Endothelial cell of umbilical vein (primary cell): ENCODE measurements around the gene PURB. TPM values are rescaled to one million over a fixed set of nuclear protein-coding genes. Genes with fewer than 3 reads are reported as not detected.

Experiments
- BruUV-seq: library from RNA; stranded (reverse); fragments of 400-500 nt; replicated peaks from 2 replicates; lab custom pipeline; 2021; lab: Mats Ljungman, UMichigan
- CTCF ChIA-PET: fragments of 300-600, 350-600 bp; sonication (Branson Sonifier 250); formaldehyde crosslinking; loops from one replicate; lab custom pipeline; 2021; ENCODE audit warnings: antibody characterized with exemption, inconsistent platforms; lab: Charles Lee
- POLR2A ChIA-PET: fragments of 300-600, 350-600 bp; sonication (Branson Sonifier 250); formaldehyde crosslinking; loops from one replicate; lab custom pipeline; 2021; ENCODE audit warnings: antibody characterized with exemption, inconsistent platforms; lab: Charles Lee
- DNase-seq: peaks from one replicate; pipeline ENCODE4 v3.0.0-alpha.2; 2011; ENCODE audit warnings: low read depth, low spot score
- FAIRE-seq: peaks from 2 replicates; lab custom pipeline; 2011; peaks lifted over from hg19 to GRCh38; lab: Jason Lieb, UNC
- H2AFZ ChIP-seq: 2 replicates; pipeline ENCODE4 v1.6.0; 2012; ENCODE audit warnings: low read depth, low read length, control low read depth, inconsistent platforms
- H3K27ac ChIP-seq: 2 replicates; pipeline ENCODE4 v1.5.1; 2011; ENCODE audit warnings: low read depth, mild to moderate bottlenecking, control low read depth, low read length, moderate library complexity; ENCODE audit not compliant: insufficient read depth
- H3K27me3 ChIP-seq, 2 experiments: 2 replicates each; pipeline versions ENCODE4 v1.6.0 to v1.6.1; 2011; ENCODE audit warnings: low read length in 2 of 2, mixed read lengths in 1 of 2; ENCODE audit not compliant: control insufficient read depth in 2 of 2, insufficient read depth in 2 of 2
- H3K36me3 ChIP-seq, 2 experiments: 2 replicates in 1 of 2; 3 replicates in 1 of 2; pipeline ENCODE4 v1.5.1; 2011; ENCODE audit warnings: low read length in 2 of 2, mild to moderate bottlenecking in 1 of 2, moderate library complexity in 1 of 2; ENCODE audit not compliant: control insufficient read depth in 2 of 2, insufficient read depth in 2 of 2; ENCODE audit errors: extremely low read depth in 1 of 2
- H3K4me1 ChIP-seq: 3 replicates; pipeline ENCODE4 v1.5.1; 2011; ENCODE audit warnings: mild to moderate bottlenecking, low read length; ENCODE audit not compliant: control insufficient read depth, insufficient read depth; ENCODE audit errors: extremely low read depth
- H3K4me2 ChIP-seq: 2 replicates; pipeline ENCODE4 v1.6.1; 2011; ENCODE audit warnings: low read length, control low read depth, mixed read lengths; ENCODE audit not compliant: insufficient read depth
- H3K4me3 ChIP-seq, 3 experiments: fragments of 200-600 bp in 1 of 3; sonication (generic), shearing (Covaris generic) in 1 of 3; replicated peaks in 1 of 3; 2 replicates each; pipeline ENCODE4 v1.5.1; 2011 to 2016; ENCODE audit warnings: control low read depth in 3 of 3, low read length in 3 of 3, mild to moderate bottlenecking in 2 of 3, inconsistent platforms in 1 of 3, low read depth in 1 of 3, moderate library complexity in 1 of 3; ENCODE audit not compliant: insufficient read depth in 1 of 3
- H3K79me2 ChIP-seq: 2 replicates; pipeline ENCODE4 v1.6.0; 2012; ENCODE audit warnings: low read length, inconsistent platforms; ENCODE audit not compliant: control insufficient read depth, insufficient read depth
- H3K9ac ChIP-seq: replicated peaks from 2 replicates; pipeline ENCODE3; 2011; ENCODE audit warnings: low read length, control low read depth; ENCODE audit not compliant: insufficient read depth; ENCODE audit errors: extremely low read depth
- H3K9me1 ChIP-seq: replicated peaks from 3 replicates; pipeline ENCODE4 v1.6.0; 2011; ENCODE audit warnings: mild to moderate bottlenecking, low read length; ENCODE audit not compliant: control insufficient read depth, insufficient read depth; ENCODE audit errors: extremely low read depth
- H3K9me3 ChIP-seq: replicated peaks from 2 replicates; pipeline ENCODE4 v1.5.1; 2012; ENCODE audit warnings: low read length, inconsistent platforms; ENCODE audit not compliant: control insufficient read depth, insufficient read depth
- H4K20me1 ChIP-seq: replicated peaks from 2 replicates; pipeline ENCODE3; 2011; ENCODE audit warnings: mild to moderate bottlenecking, low read length; ENCODE audit not compliant: control insufficient read depth, insufficient read depth; ENCODE audit errors: extremely low read depth
- CTCF ChIP-seq, 2 donors: IDR thresholded peaks; 1 replicate in 1 of 2; 2 replicates in 1 of 2; pipeline ENCODE4 v1.5.1; 2011; ENCODE audit warnings: low read length in 2 of 2, mild to moderate bottlenecking in 2 of 2, moderate library complexity in 2 of 2, control low read depth in 1 of 2, inconsistent platforms in 1 of 2, low read depth in 1 of 2; ENCODE audit not compliant: insufficient read depth in 1 of 2; ENCODE audit errors: extremely low read depth in 1 of 2
- EZH2 ChIP-seq: IDR thresholded peaks from 2 replicates; pipeline ENCODE4 v1.6.1; 2012; ENCODE audit warnings: borderline replicate concordance, low read depth, mild to moderate bottlenecking, moderate library complexity, low read length, inconsistent platforms; ENCODE audit not compliant: severe bottlenecking
- FOS ChIP-seq: IDR thresholded peaks from 2 replicates; pipeline ENCODE4 v1.6.1; 2011; ENCODE audit warnings: mild to moderate bottlenecking, low read length, moderate library complexity, borderline replicate concordance; ENCODE audit not compliant: insufficient read depth
- GATA2 ChIP-seq: IDR thresholded peaks from 2 replicates; pipeline ENCODE4 v1.7.0; 2011; ENCODE audit warnings: low read depth, mild to moderate bottlenecking, moderate library complexity, mixed read lengths, low read length; ENCODE audit not compliant: insufficient read length, insufficient read depth
- JUN ChIP-seq: IDR thresholded peaks from 2 replicates; pipeline ENCODE4 v1.6.1; 2011; ENCODE audit warnings: borderline replicate concordance, low read depth; ENCODE audit not compliant: insufficient read length, insufficient read depth
- MAX ChIP-seq: IDR thresholded peaks from 2 replicates; pipeline ENCODE4 v1.6.1; 2011; ENCODE audit not compliant: insufficient read depth, insufficient read length
- MYC ChIP-seq: IDR thresholded peaks from one replicate; pipeline ENCODE4 v1.6.1; 2011; ENCODE audit warnings: mild to moderate bottlenecking, low read depth, low read length
- POLR2A ChIP-seq: IDR thresholded peaks from 2 replicates; pipeline ENCODE4 v1.6.1; 2012; ENCODE audit warnings: low read depth, mild to moderate bottlenecking, control low read depth, low read length
- POLR2AphosphoS5 ChIP-seq: IDR thresholded peaks from 2 replicates; pipeline ENCODE4 v1.6.1; 2012; ENCODE audit warnings: low read depth, mild to moderate bottlenecking, control low read depth, low read length, moderate library complexity; ENCODE audit not compliant: insufficient read depth
- dilution Hi-C: fragments of 300-500 bp; cut with MboI; formaldehyde crosslinking; loops from one replicate; pipeline ENCODE4 v1.15.0; 2019; ENCODE audit warnings: low sequenced_read_pairs; ENCODE audit not compliant: extremely low pct_ligation_motif_present
- intact Hi-C: fragments of 100-400 bp; cut with micrococcal nuclease; formaldehyde crosslinking; loops from one replicate; pipeline ENCODE4 v1.10.0; 2022
- polyA plus RNA-seq, 4 experiments: library from polyadenylated mRNA; depleted of rRNA in 3 of 4; stranded (reverse) in 3 of 4; unstranded in 1 of 4; fragments of >200 nt; gene quantifications; 2 replicates each; pipeline versions ENCODE4 v1.2.1 to v1.2.3, GENCODE V29; 2011 to 2012; ENCODE audit warnings: missing spikeins in 1 of 4
- total RNA-seq: library from RNA; stranded (reverse); gene quantifications from 2 replicates; pipeline ENCODE4 v1.2.3, GENCODE V29; 2021

Gene PURB
- total and polyA plus RNA-seq, 2 donors (not counting 3 experiments of a cell fraction or from before 2014, with no cell fraction given), result 2.7 to 25.5 TPM

GRCh38 chr7:44852590-44852989 lies 32.7 kb downstream of the PURB start:
- dilution Hi-C loops, result no loop called here
- no TSS peak for BruUV-seq
- Histone ChIP-seq H4K20me1 (no peaks in the 10 kb centered on the region), H3K36me3 (no peaks in the 10 kb centered on the region), H3K9me1 (no peaks in the 10 kb centered on the region), H3K4me3 (no peak overlapping the region), H3K9ac (no peak overlapping the region), H3K4me1 (no peaks in the 10 kb centered on the region), H3K27ac (no peak overlapping the region), H3K27me3 (no peaks in the 10 kb centered on the region), H2AFZ (no peak overlapping the region), H3K9me3 (no peaks in the 10 kb centered on the region), H3K79me2 (no peaks in the 10 kb centered on the region), H3K4me2 (no peak overlapping the region)
- CTCF ChIA-PET, result interaction anchor here (1.7 kb wide), 1 partner anchor 284 kb away, joined by 5 read pairs; no protein-coding TSS in a partner anchor
- DNase-seq (no peak), FAIRE-seq (no peak)
- POLR2A ChIA-PET, result no interaction called here
- intact Hi-C loops, result no loop called here
- TF ChIP-seq JUN, result no peak
- no peak for TF ChIP-seq MAX
- TF ChIP-seq EZH2, result no peak
- TF ChIP-seq FOS, result no peak

- POLR2A ChIA-PET, result interaction anchor here (0.5 to 2.0 kb wide), 3 partner anchors 32 to 152 kb away, joined by 3 to 5 read pairs (median 4); no protein-coding TSS in a partner anchor
- dilution Hi-C loops, result no loop called here
- TF ChIP-seq CTCF (IDR thresholded peaks at IDR 0.05; ENCODE audit: extremely low read depth in 1 of 2, insufficient read depth in 1 of 2, low read depth in 1 of 2, low read length in 2 of 2) (no peak), MYC (no peak), FOS (no peak), EZH2 (no peak), POLR2AphosphoS5 (no peak), GATA2 (no peak), JUN (no peak), MAX (no peak), POLR2A (no peak)
- H3K4me1 ChIP-seq, result peaks cover 12% of the 10 kb centered on the region
- no peak overlapping the region for H3K4me3 ChIP-seq
- no peaks in the 10 kb centered on the region for H3K9me3 ChIP-seq
- FAIRE-seq, result no peak
- CTCF ChIA-PET, result interaction anchor here (0.6 to 3.6 kb wide), 3 partner anchors 32 to 262 kb away, joined by 3 to 22 read pairs (median 3); no protein-coding TSS in a partner anchor
- no peak for DNase-seq
- no peak overlapping the region for H2AFZ ChIP-seq
- no peaks in the 10 kb centered on the region for H3K27me3 ChIP-seq
- no peaks in the 10 kb centered on the region for H3K36me3 ChIP-seq
- H3K79me2 ChIP-seq, result peaks cover 23% of the 10 kb centered on the region
- H3K4me2 ChIP-seq, result no peak overlapping the region
- H3K9ac ChIP-seq, result no peak overlapping the region
- H4K20me1 ChIP-seq, result peaks cover 3% of the 10 kb centered on the region
- intact Hi-C loops, result loop anchor here (2.0 to 5.0 kb wide), 4 partner anchors 73 to 361 kb away; partner anchors contain the start of genes TBRG4 and ZMIZ2
- H3K9me1 ChIP-seq, result no peaks in the 10 kb centered on the region
- BruUV-seq, result no TSS peak
- no peak overlapping the region for H3K27ac ChIP-seq
Measured at GRCh38 chr7:44849885-44850544, 35.3 kb downstream of the PURB start.
